ENCODE results near the gene RAB43. TPM values are rescaled to one million over a fixed set of nuclear protein-coding genes. Genes with fewer than 3 reads are reported as not detected.
A peak's percentile ranks its signal among the peaks of the same experiment; 100 is the strongest.

The RAB43 gene
- polyA plus RNA-seq, 2 of the 4 experiments (the other 2 are of a cell fraction): 1.6 to 2.9 TPM

- 5% methylated on average over 11 of the region's 80 CpGs for WGBS (ENCODE audit: missing lambda C conversion rate)
- no peak for TF ChIP-seq BCL3 (IDR thresholded peaks at IDR 0.05)
- TF ChIP-seq RCOR1 (IDR thresholded peaks at IDR 0.05; ENCODE audit: low read depth, low read length): no peak
- no peak for TF ChIP-seq MAZ (IDR thresholded peaks at IDR 0.05; ENCODE audit: borderline replicate concordance, low read depth, low read length)
- no peak for TF ChIP-seq MAFK (IDR thresholded peaks at IDR 0.05; ENCODE audit: partially characterized antibody)
- no peak for TF ChIP-seq BHLHE40 (IDR thresholded peaks at IDR 0.05; ENCODE audit: low read depth, low read length)
- TF ChIP-seq ZC3H11A (IDR thresholded peaks at IDR 0.05): no peak
- no peak for TF ChIP-seq NR3C1 (IDR thresholded peaks at IDR 0.05)
- Histone ChIP-seq H3K4me1 (peaks cover 34% of the 10 kb centered on the region), H3K4me3 (peak overlapping the region; percentile 61), H3K9me3 (no peaks in the 10 kb centered on the region), H3K27ac (peak overlapping the region; percentile 73 to 91), H3K4me2 (peak overlapping the region; percentile 97)
- ChIA-PET POLR2A (interaction anchor here (0.5 to 2.0 kb wide), 9 partner anchors 10 to 192 kb away, joined by 3 to 7 read pairs (median 4); partner anchors contain the start of gene CNBP), CTCF (interaction anchor here (0.6 to 5.3 kb wide), 8 partner anchors 7 to 175 kb away, joined by 3 to 25 read pairs (median 4); no protein-coding TSS in a partner anchor)
- ATAC-seq (peak; percentile 9 to 66), FAIRE-seq (no peak), DNase-seq (ENCODE audit: low read depth in 1 of 2, low spot score in 1 of 2) (no peak)
Observed at GRCh38 chr3:129121016-129121791, 400 bp downstream of the RAB43 start.

- 9% methylated on average over 6 of the region's 18 CpGs for WGBS (ENCODE audit: missing lambda C conversion rate)
- H3K4me1 ChIP-seq: peaks cover 37% of the 10 kb centered on the region
- H3K27ac ChIP-seq: peak overlapping the region; percentile 73 to 91
- DNase-seq (ENCODE audit: low read depth in 1 of 2, low spot score in 1 of 2) (peak; percentile 67 to 89), FAIRE-seq (no peak), ATAC-seq (peak; percentile 63 to 72; a peak in 5 of 6 replicates)
- ChIA-PET POLR2A (interaction anchor here (1.3 to 2.0 kb wide), 2 partner anchors 9 to 67 kb away, joined by 6 to 7 read pairs; no protein-coding TSS in a partner anchor), CTCF (interaction anchor here (0.7 to 5.3 kb wide), 5 partner anchors 8 to 150 kb away, joined by 3 to 25 read pairs (median 4); no protein-coding TSS in a partner anchor)
- H3K4me2 ChIP-seq: peak overlapping the region; percentile 97
- peak overlapping the region; percentile 61 for H3K4me3 ChIP-seq
- TF ChIP-seq ZC3H11A (IDR thresholded peaks at IDR 0.05) (no peak), TFCP2L1 (CRISPR knock-in tag; IDR thresholded peaks at IDR 0.05) (no peak), POLR2A (IDR thresholded peaks at IDR 0.05; ENCODE audit: low read length) (no peak), CBX2 (IDR thresholded peaks at IDR 0.05; ENCODE audit: borderline replicate concordance, low read depth) (no peak), HOXA7 (CRISPR knock-in tag; IDR thresholded peaks at IDR 0.05) (no peak), KDM1A (IDR thresholded peaks at IDR 0.05; ENCODE audit: low read depth) (no peak), MAFK (IDR thresholded peaks at IDR 0.05; ENCODE audit: partially characterized antibody) (no peak), BCL3 (IDR thresholded peaks at IDR 0.05) (no peak), ZNF302 (CRISPR knock-in tag; IDR thresholded peaks at IDR 0.05) (no peak), CHD4 (IDR thresholded peaks at IDR 0.05; ENCODE audit: borderline replicate concordance) (no peak), RFX5 (IDR thresholded peaks at IDR 0.05) (no peak), ZFP36 (IDR thresholded peaks at IDR 0.05; ENCODE audit: borderline replicate concordance, partially characterized antibody) (no peak), REST (IDR thresholded peaks at IDR 0.05) (no peak), JUNB (IDR thresholded peaks at IDR 0.05) (no peak)
- no peaks in the 10 kb centered on the region for H3K9me3 ChIP-seq
Observed at GRCh38 chr3:129120254-129121004, 1.2 kb downstream of the RAB43 start.
